Muscle layer of duodenum (tissue), 2 donors: Measurements from ENCODE around the gene RBFOX2.
"Not testable (repeated sequence)": the region's sequence is repeated elsewhere in the genome, so short reads cannot be mapped to it uniquely, and the experiment has no call there.

ENCODE experiments used
- H3K27ac ChIP-seq: one replicate; pipeline ENCODE4 v1.7.0; 2013; ENCODE audit warnings: mild to moderate bottlenecking, low read length
- H3K27me3 ChIP-seq: one replicate; pipeline ENCODE4 v1.7.0; 2013; ENCODE audit warnings: low read depth, mild to moderate bottlenecking, control low read depth, low read length
- H3K36me3 ChIP-seq, 2 donors: one replicate each; pipeline ENCODE4 v1.7.0; 2013; ENCODE audit warnings: low read length in 2 of 2, control low read depth in 1 of 2, mild to moderate bottlenecking in 1 of 2; ENCODE audit not compliant: insufficient read depth in 2 of 2, control insufficient read depth in 1 of 2
- H3K4me1 ChIP-seq, 2 donors: one replicate each; pipeline ENCODE4 v1.7.0; 2013; ENCODE audit warnings: low read length in 2 of 2, mild to moderate bottlenecking in 2 of 2, control low read depth in 1 of 2, moderate library complexity in 1 of 2; ENCODE audit not compliant: insufficient read depth in 2 of 2, control insufficient read depth in 1 of 2
- H3K4me3 ChIP-seq, 2 donors: one replicate each; pipeline ENCODE4 v1.7.0; 2013; ENCODE audit warnings: low read length in 2 of 2, low read depth in 1 of 2, mild to moderate bottlenecking in 1 of 2
- H3K9me3 ChIP-seq, 2 donors: one replicate each; pipeline ENCODE4 v1.7.0; 2013; ENCODE audit warnings: low read length in 2 of 2, control low read depth in 1 of 2, mild to moderate bottlenecking in 1 of 2; ENCODE audit not compliant: control insufficient read depth in 1 of 2
- donor health status: healthy.

Gene RBFOX2

DNA sequence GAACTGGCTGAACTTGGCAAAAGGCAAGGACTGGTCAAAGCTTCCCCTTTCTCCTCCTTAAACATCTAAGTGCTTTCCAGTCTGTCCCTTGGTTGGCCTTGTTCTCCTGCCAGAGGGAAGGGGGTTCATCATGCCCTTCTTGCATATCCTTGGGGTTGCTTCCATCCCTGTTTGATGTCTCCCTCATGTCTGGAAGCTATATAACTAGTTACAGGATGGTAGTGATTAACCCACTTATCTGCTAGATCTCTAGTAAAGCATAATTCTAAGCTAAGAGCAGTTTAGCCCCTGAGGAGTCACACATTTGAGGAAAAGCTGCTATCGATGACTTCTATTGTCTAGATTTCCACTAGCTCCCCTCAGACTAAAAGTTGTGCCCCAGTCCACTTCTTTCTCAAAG is 288.0 kb downstream of the RBFOX2 start:
- Histone ChIP-seq H3K4me1 (peaks cover 0 to 2% of the 10 kb centered on the region in 2 donors), H3K36me3 (peaks cover 13 to 24% of the 10 kb centered on the region in 2 donors), H3K27ac (no peak overlapping the region)

DNA sequence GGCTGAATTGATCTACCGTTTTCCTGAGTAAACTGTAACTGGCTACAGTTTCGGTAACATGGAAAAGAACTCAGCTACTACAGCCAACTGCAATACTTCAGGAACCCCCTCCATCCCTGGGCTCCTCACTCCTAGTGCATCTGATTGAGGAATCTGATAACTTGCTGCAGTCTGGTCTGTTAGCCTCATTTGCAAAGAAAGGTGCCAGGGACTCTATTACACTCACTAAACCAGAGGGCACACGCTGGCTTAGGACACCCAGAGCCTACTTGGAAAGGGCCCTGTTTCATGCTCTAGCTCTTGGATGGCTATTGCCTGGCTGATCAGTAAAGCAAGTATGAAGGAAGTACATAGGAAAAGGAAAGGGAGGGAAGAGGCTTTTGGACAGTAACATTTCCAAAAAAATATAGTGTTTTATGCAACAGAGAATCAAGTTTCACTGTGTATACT is 288.7 kb downstream of the RBFOX2 start:
- H3K27me3 ChIP-seq: no peaks in the 10 kb centered on the region
- H3K4me1 ChIP-seq: peaks cover 0 to 2% of the 10 kb centered on the region in 2 donors
- no peaks in the 10 kb centered on the region for H3K9me3 ChIP-seq
- no peak overlapping the region for H3K27ac ChIP-seq
- H3K4me3 ChIP-seq: no peak overlapping the region
- H3K36me3 ChIP-seq: peaks cover 11 to 17% of the 10 kb centered on the region in 2 donors

More for the DNA sequence above, 288.0 kb downstream of the RBFOX2 start:
- Histone ChIP-seq H3K4me3 (no peak overlapping the region), H3K9me3 (no peaks in the 10 kb centered on the region), H3K27me3 (no peaks in the 10 kb centered on the region)

DNA sequence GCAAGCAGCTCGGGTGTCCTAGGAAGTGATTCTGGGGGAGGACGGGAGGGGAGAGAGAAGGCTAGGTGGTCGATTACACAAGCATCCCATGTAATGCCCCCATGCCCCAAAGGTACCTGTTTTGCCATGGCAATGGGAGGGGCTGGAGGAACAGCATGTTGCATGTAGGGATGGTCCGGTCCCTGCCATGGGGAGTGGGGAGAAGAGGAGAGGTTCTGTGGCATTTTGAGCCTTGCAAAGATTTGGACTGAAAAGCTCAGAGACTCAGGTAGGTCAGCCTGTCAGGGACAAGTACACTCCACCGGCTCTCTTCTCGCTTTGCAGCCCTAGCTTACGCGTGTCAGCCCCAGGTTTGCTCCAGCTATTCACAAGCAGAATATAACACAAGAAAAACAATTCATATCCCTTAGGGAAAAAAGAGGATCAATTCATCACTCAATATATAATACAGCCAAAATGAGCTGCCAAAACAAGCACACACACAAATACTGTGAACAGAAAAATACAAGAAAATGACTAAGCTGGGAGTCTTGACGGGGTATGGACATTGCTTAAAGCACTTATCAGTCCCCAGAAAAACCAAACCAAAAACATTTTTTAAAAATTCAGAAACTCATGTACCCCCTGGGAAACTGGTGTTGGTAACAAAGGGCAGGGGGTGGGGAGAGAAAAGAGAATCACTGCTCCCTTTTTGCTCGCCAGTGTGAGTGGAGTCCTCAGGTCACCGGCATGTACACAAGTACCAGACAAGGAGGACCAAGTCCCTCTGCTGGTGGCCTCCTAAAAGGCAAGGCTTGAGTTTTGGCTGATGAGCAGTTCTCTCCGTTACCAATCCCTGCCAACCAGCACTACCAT is 289.3 kb downstream of the RBFOX2 start:
- H3K27me3 ChIP-seq: no peaks in the 10 kb centered on the region
- no peaks in the 10 kb centered on the region for H3K9me3 ChIP-seq
- peaks cover 0 to 2% of the 10 kb centered on the region in 2 donors for H3K4me1 ChIP-seq
- peaks cover 11 to 15% of the 10 kb centered on the region in 2 donors for H3K36me3 ChIP-seq
- H3K27ac ChIP-seq: no peak overlapping the region
- no peak overlapping the region for H3K4me3 ChIP-seq

DNA sequence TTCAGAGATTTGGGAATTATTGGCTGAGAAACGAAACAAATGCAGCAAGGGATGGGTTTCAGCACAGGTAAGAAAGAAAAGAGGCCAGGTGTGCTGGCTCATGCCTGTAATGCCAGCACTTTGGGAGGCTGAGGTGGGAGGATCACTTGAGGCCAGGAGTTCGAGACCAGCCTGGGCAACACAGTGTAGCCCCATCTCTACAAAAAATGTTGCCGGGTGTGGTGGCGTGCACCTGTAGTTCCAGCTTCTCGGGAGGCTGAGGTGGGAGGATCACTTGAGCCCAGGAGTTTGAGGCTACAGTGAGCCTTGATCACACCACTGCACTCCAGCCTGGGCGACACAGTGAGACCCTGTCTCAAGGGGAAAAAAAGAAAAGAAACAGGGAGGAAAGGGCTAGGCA is 290.7 kb downstream of the RBFOX2 start:
- H3K4me1 ChIP-seq, H3K36me3 ChIP-seq, H3K27ac ChIP-seq, H3K9me3 ChIP-seq, H3K4me3 ChIP-seq, H3K27me3 ChIP-seq: not testable (repeated sequence)

DNA sequence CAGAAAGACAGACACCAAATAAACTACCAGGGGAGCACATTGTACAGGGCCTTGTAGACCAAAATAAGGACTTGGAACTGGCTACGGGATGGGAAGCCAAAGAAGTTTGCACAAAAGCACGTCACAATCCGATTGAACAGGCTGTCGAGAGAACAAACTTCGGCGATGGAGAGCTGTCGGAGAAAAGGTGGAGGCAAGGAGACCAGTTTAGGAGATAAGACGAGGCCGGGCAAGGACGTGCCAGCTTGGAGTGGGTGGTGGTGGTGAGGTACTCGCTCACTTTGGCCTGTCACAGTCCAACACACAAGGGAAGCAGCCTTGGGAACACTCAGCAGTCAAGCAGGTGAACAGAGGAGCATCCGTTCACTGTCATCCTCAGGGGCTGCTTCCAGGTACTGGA is 291.9 kb downstream of the RBFOX2 start:
- no peaks in the 10 kb centered on the region for H3K27me3 ChIP-seq
- H3K27ac ChIP-seq: no peak overlapping the region
- peaks cover 0 to 4% of the 10 kb centered on the region in 2 donors for H3K36me3 ChIP-seq
- H3K4me3 ChIP-seq: no peak overlapping the region
- H3K4me1 ChIP-seq: peaks cover 0 to 4% of the 10 kb centered on the region in 2 donors
- no peaks in the 10 kb centered on the region for H3K9me3 ChIP-seq

DNA sequence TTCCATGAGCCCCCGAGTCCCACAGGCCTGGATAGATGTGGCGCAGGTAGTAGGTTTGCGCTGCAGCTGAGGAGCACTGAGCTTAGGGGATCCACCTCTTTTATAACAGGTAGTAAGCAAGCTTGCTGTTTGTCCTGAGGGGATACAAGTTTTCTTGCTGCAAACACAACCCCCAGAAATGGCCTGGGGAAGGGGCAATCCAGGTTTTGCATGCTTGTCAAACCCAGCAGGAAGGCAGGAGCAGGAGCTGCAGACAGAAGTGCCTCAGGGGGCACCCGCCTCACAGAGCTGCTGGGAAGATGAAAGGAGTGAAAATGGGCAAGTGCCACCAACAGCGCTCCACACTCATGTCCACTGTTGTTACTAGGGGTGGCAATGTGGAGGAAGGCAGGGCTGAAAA is 292.5 kb downstream of the RBFOX2 start:
- Histone ChIP-seq H3K27me3 (no peaks in the 10 kb centered on the region), H3K4me1 (peaks cover 0 to 4% of the 10 kb centered on the region in 2 donors), H3K27ac (no peak overlapping the region), H3K4me3 (no peak overlapping the region), H3K9me3 (no peaks in the 10 kb centered on the region), H3K36me3 (peaks cover 0 to 4% of the 10 kb centered on the region in 2 donors)

DNA sequence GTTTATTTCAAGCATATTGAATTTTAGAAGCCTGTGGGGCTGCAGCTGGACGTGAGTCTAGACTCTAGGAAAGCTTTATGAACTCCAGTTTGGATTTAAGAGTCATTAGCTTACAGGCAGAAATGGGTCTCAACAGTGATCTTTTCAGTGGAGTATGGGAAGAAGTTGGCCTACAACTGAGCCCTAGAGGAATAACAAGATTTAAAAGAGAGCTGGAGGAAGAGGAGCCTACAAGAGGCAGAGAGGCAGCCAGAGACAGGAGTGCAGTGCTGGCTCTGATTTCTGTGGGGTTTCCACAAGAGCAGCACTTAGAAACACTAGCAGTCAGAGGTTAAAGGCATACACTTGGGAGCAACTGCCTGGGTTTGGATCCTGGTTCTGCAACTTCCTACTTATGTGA is 293.1 kb downstream of the RBFOX2 start:
- peaks cover 0 to 4% of the 10 kb centered on the region in 2 donors for H3K4me1 ChIP-seq
- H3K27me3 ChIP-seq: no peaks in the 10 kb centered on the region
- H3K36me3 ChIP-seq: peaks cover 0 to 4% of the 10 kb centered on the region in 2 donors

DNA sequence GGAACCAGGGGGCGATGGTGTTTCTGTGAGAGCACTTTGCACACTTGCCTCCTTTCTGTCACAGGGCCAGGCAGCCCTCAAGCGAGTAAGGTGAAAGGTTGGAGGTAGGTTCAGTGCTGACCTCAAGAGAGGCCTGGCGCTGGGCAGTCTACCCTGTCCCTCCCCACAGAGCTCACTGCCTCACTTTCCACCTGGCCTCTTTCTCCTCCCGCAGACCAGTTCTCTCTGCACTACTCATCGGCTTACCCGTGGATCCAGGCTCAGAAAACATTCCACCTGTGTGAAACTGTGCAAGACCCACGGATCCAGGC is 294.2 kb downstream of the RBFOX2 start:
- Histone ChIP-seq H3K27me3 (no peaks in the 10 kb centered on the region), H3K27ac (no peak overlapping the region), H3K4me1 (peaks cover 0 to 4% of the 10 kb centered on the region in 2 donors), H3K36me3 (peaks cover 0 to 4% of the 10 kb centered on the region in 2 donors), H3K4me3 (no peak overlapping the region), H3K9me3 (no peaks in the 10 kb centered on the region)

More for the DNA sequence above, 293.1 kb downstream of the RBFOX2 start:
- no peaks in the 10 kb centered on the region for H3K9me3 ChIP-seq
- H3K4me3 ChIP-seq: no peak overlapping the region
- no peak overlapping the region for H3K27ac ChIP-seq

DNA sequence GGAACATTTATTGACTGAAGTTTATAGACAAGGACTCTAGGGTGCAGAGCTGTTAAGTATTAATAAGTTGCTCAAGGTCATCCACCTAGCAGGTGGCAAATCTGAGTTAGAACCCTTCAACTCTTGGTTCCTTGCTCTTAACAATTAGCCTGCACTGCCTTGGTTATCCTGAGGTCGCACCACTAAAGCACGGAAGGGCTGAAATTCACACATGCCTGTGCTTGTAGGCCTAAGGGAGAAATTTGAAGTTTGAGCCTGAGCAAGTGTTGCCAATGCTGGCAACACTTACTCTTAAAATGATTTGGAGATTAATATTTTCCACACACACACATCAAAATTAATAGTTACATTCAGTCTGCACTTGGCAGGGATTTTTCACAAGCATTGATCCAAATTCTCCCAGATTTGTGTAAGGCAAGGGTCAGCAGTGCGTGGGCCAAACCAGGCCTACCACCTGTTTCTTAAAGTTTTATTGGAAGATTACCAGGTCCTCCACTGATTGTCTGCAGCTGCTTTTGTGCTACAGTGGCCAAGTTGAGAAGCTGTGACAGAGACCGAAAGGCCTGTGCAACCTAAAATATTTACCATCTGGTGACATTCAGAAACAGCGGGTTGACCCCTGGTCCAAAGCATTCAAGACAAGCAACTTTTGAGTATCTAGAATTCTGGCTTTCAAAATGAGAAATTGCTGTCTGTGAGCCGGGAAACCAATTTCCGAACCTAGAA is 294.7 kb downstream of the RBFOX2 start:
- Histone ChIP-seq H3K27ac (no peak overlapping the region), H3K9me3 (no peaks in the 10 kb centered on the region), H3K4me1 (peaks cover 0 to 4% of the 10 kb centered on the region in 2 donors), H3K36me3 (peaks cover 0 to 2% of the 10 kb centered on the region in 2 donors), H3K27me3 (no peaks in the 10 kb centered on the region), H3K4me3 (no peak overlapping the region)

DNA sequence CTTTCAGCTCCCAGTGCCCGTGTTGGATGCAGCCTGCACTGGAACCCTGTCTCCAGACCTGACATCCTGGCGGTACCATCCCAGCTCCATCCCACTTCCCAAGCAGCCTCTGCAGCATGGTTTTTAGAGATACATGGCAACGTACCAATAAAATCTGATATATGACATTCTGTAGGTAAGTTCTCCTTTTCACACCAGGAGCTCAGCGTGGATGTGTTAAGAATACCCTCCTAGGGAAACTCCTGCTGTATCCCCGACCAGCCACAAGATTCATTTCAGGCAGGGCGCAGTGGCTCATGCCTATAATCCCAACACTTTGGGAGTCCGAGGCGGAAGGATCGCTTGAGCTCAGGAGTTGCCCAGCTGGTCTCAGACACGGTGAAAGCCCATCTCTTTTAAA is 295.6 kb downstream of the RBFOX2 start:
- H3K9me3 ChIP-seq: no peaks in the 10 kb centered on the region
- no peaks in the 10 kb centered on the region for H3K27me3 ChIP-seq
- no peaks in the 10 kb centered on the region for H3K36me3 ChIP-seq
- no peak overlapping the region for H3K4me3 ChIP-seq
- H3K4me1 ChIP-seq: peaks cover 0 to 4% of the 10 kb centered on the region in 2 donors
- H3K27ac ChIP-seq: no peak overlapping the region

DNA sequence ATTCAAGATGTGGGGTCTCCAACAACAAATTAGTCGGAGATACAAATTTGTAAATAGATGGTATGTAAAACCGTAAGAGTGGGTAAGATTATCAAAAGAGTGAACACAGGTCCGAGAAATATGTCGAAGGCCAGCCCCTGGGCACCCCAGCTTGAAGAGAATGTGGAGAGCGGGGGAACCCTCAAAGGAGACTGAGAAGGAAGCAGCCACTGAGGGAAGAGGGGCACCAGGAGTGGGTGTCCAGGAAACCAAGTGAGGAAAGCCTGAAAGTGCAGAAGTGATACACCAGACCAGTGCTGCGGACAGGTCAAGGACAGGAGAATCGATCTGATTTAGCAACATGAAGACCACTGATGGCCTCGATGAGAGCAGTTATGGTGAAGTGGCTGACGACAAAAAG is 296.5 kb downstream of the RBFOX2 start:
- Histone ChIP-seq H3K9me3 (no peaks in the 10 kb centered on the region), H3K27ac (no peak overlapping the region), H3K4me1 (peaks cover 0 to 4% of the 10 kb centered on the region in 2 donors), H3K4me3 (no peak overlapping the region), H3K27me3 (no peaks in the 10 kb centered on the region), H3K36me3 (no peaks in the 10 kb centered on the region)
